NOMO-1 treated with DMSO at 0.1 percent for 48 hours (cell line): ENCODE results near the gene KLK1.

ENCODE experiments used
- DNase-seq: peaks from one replicate; lab custom pipeline; 2025; ENCODE audit not compliant: unreplicated experiment; lab: John Stamatoyannopoulos, UW

The KLK1 gene

GRCh38 chr19:50823389-50824042, at the start of gene KLK1:
KLK1 (minus strand) TSS chr19:50823787; CDS start chr19:50823748, 39 bp downstream.
- no peak for DNase-seq

- no peak for DNase-seq
These were observed 49.5 kb upstream of the KLK1 start, which contains the start of gene KLK2 for GRCh38 chr19:50873056-50873455. KLK2 (plus strand) TSS chr19:50873439; CDS start chr19:50873474, 35 bp downstream.

- DNase-seq = no peak
These were observed 47.0 kb upstream of the KLK1 start for GRCh38 chr19:50870417-50871089.

GRCh38 chr19:50869479-50869878, 45.9 kb upstream of the KLK1 start:
- no peak for DNase-seq

GRCh38 chr19:50861496-50862286, 38.1 kb upstream of the KLK1 start:
- DNase-seq = no peak

GRCh38 chr19:50861010-50861409, 37.4 kb upstream of the KLK1 start:
- no peak for DNase-seq

- no peak for DNase-seq
These were observed 36.3 kb upstream of the KLK1 start for GRCh38 chr19:50859849-50860248.

GRCh38 chr19:50858886-50859285, 35.3 kb upstream of the KLK1 start:
- DNase-seq = no peak

GRCh38 chr19:50857366-50857765, 33.8 kb upstream of the KLK1 start:
- DNase-seq = no peak

GRCh38 chr19:50854636-50855410, 31.2 kb upstream of the KLK1 start, which contains the start of gene KLK3:
KLK3 (plus strand) TSS chr19:50854915; CDS start chr19:50854956, 41 bp downstream.
- no peak for DNase-seq

- DNase-seq = no peak
These were observed 28.0 kb upstream of the KLK1 start for GRCh38 chr19:50851620-50852019.

GRCh38 chr19:50850738-50851137, 27.2 kb upstream of the KLK1 start:
- DNase-seq = no peak

- no peak for DNase-seq
These were observed 20.8 kb upstream of the KLK1 start for GRCh38 chr19:50844296-50844935.

GRCh38 chr19:50843701-50844221, 20.2 kb upstream of the KLK1 start:
- DNase-seq = no peak

- DNase-seq = no peak
These were observed 19.6 kb upstream of the KLK1 start for GRCh38 chr19:50843205-50843604.

GRCh38 chr19:50842130-50842529, 18.5 kb upstream of the KLK1 start:
- no peak for DNase-seq

GRCh38 chr19:50839712-50840655, 16.4 kb upstream of the KLK1 start:
- DNase-seq = no peak

GRCh38 chr19:50838239-50838638, 14.7 kb upstream of the KLK1 start:
- no peak for DNase-seq

- no peak for DNase-seq
These were observed 13.7 kb upstream of the KLK1 start for GRCh38 chr19:50837300-50837699.
